Panc1 (cell line): ENCODE results near the gene BARHL1. TPM values are rescaled to one million over a fixed set of nuclear protein-coding genes. Genes with fewer than 3 reads are reported as not detected.

ENCODE experiments used
- ATAC-seq: fragments of 200-7000 bp; cut with Tn5 transposase; 2 replicates; pipeline ENCODE4 v1.9.1; 2020; ENCODE audit warnings: mild to moderate bottlenecking, moderate library complexity
- BruUV-seq: library from RNA; stranded (reverse); fragments of 400-500 nt; replicated peaks from 2 replicates; lab custom pipeline; 2021; lab: Mats Ljungman, UMichigan
- CTCF ChIA-PET: fragments of 300-600 bp; sonication (Branson Sonifier 250); formaldehyde crosslinking; loops from one replicate; lab custom pipeline; 2022; ENCODE audit warnings: antibody characterized with exemption; lab: Charles Lee
- POLR2A ChIA-PET: fragments of 300-600 bp; sonication (Branson Sonifier 250); formaldehyde crosslinking; loops from one replicate; lab custom pipeline; 2022; ENCODE audit warnings: antibody characterized with exemption; lab: Charles Lee
- DNase-seq: peaks from one replicate; pipeline ENCODE4 v3.0.0-alpha.2; 2010; ENCODE audit warnings: low read depth, low spot score
- H3K27ac ChIP-seq: 2 replicates; pipeline ENCODE4 v1.5.1; 2011; ENCODE audit warnings: mild to moderate bottlenecking, low read length, inconsistent platforms
- H3K27me3 ChIP-seq: fragments of 200-500 bp; sonication (Bioruptor generic); 2 replicates; pipeline ENCODE4 v1.6.0; 2014; ENCODE audit warnings: low read length, inconsistent platforms; ENCODE audit not compliant: control insufficient read depth, insufficient read depth
- H3K36me3 ChIP-seq: fragments of 200-500 bp; sonication (Bioruptor generic); 2 replicates; pipeline ENCODE4 v1.5.1; 2014; ENCODE audit warnings: inconsistent platforms, mild to moderate bottlenecking, low read length, moderate library complexity; ENCODE audit not compliant: control insufficient read depth, insufficient read depth
- H3K4me1 ChIP-seq: 2 replicates; pipeline ENCODE4 v1.5.1; 2011; ENCODE audit warnings: inconsistent platforms, mild to moderate bottlenecking, low read length, moderate library complexity; ENCODE audit not compliant: control insufficient read depth, insufficient read depth
- H3K4me3 ChIP-seq, 2 experiments: 2 replicates each; pipeline ENCODE4 v1.5.1; 2011 to 2012; ENCODE audit warnings: low read depth in 2 of 2, low read length in 2 of 2, mild to moderate bottlenecking in 2 of 2, inconsistent platforms in 1 of 2, moderate library complexity in 1 of 2
- H3K9me3 ChIP-seq: fragments of 200-500 bp; sonication (Bioruptor generic); 2 replicates; pipeline ENCODE4 v1.5.1; 2014; ENCODE audit warnings: low read depth, mild to moderate bottlenecking, inconsistent platforms, low read length, moderate library complexity; ENCODE audit not compliant: control insufficient read depth, insufficient read depth
- POLR2AphosphoS5 ChIP-seq: IDR thresholded peaks from 2 replicates; pipeline ENCODE4 v1.6.1; 2012; ENCODE audit warnings: mild to moderate bottlenecking, low read depth, low read length, moderate library complexity
- TCF7L2 ChIP-seq: IDR thresholded peaks from 2 replicates; pipeline ENCODE4 v1.6.1; 2011; ENCODE audit warnings: mild to moderate bottlenecking, low read depth, low read length, inconsistent platforms
- in situ Hi-C: cut with HindIII; loops from 2 replicates; pipeline ENCODE4 v1.10.0; 2016; ENCODE audit warnings: low sequenced_read_pairs, low pct_unique_long_range_greater_than_20kb
- intact Hi-C: fragments of 100-400 bp; cut with micrococcal nuclease; formaldehyde crosslinking; loops from one replicate; pipeline ENCODE4 v1.10.0; 2022; ENCODE audit not compliant: unreplicated experiment
- total RNA-seq: library from RNA; stranded (reverse); gene quantifications from one replicate; pipeline ENCODE4 v1.2.1, GENCODE V29; 2021; ENCODE audit not compliant: unreplicated experiment

Gene BARHL1
- total RNA-seq, 1 experiment from 2014 or later: not detected

DNA sequence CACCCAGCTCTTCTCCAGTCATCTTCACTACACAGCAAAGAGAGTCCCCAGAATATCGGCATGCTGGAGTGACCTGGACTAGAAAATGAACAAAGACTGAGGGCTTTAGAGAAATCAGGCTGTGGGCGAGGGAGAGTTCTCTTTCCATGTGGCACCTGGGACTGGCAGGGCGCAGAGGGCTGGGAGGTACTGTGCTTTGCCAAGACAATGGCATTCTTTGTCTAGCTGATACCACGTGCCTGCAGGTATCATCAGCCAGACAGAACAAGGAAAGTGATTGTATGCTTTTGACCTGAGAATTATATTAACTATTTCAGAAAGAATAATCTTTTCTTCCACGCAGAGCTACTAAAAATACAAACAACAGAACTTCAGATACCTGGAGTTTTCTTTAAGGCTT lies 56.9 kb downstream of the BARHL1 start:
- no peaks in the 10 kb centered on the region for H3K9me3 ChIP-seq
- no peak for TF ChIP-seq POLR2AphosphoS5
- TF ChIP-seq TCF7L2: no peak
- in situ Hi-C loops (no loop called here), intact Hi-C loops (no loop called here)
- ATAC-seq: no peak
- no peak overlapping the region for H3K4me3 ChIP-seq
- no peaks in the 10 kb centered on the region for H3K4me1 ChIP-seq
- ChIA-PET CTCF (no interaction called here), POLR2A (no interaction called here)
- no TSS peak for BruUV-seq
- no peak overlapping the region for H3K27ac ChIP-seq
- H3K27me3 ChIP-seq: no peaks in the 10 kb centered on the region
- DNase-seq: no peak
- peaks cover 7% of the 10 kb centered on the region for H3K36me3 ChIP-seq

Other genes with a start within 250 kb of the BARHL1 start
- 28.1 TPM for gene SETX, start 227.6 kb upstream of the BARHL1 start, total RNA-seq
- 8.4 TPM for gene TTF1, start 175.8 kb upstream of the BARHL1 start, total RNA-seq
- gene CFAP77, start 172.4 kb upstream of the BARHL1 start, total RNA-seq: not detected
- 17.5 TPM for gene DDX31, start 87.4 kb downstream of the BARHL1 start, total RNA-seq
- gene GTF3C4, start 87.9 kb downstream of the BARHL1 start, total RNA-seq: 25.1 TPM